ENCODE data around the gene NODAL.
"Not testable (repeated sequence)": the region's sequence is repeated elsewhere in the genome, so short reads cannot be mapped to it uniquely, and the experiment has no call there.

NODAL gene

GRCh38 chr10:70441161-70441894, at the start of gene NODAL:
NODAL (minus strand) TSS chr10:70441681; CDS start chr10:70441667, 14 bp downstream.
- no peak within 1 kb of the TSS for H3K27ac ChIP-seq
- DNase-seq (ENCODE audit: low read depth, low spot score) = no peak

- DNase-seq (ENCODE audit: low read depth, low spot score) = no peak
- H3K27ac ChIP-seq = no peak overlapping the region
Observed at GRCh38 chr10:70490142-70490541, 48.7 kb upstream of the NODAL start.

- no peak overlapping the region for H3K27ac ChIP-seq
- DNase-seq (ENCODE audit: low read depth, low spot score) = no peak
Observed at GRCh38 chr10:70487824-70488223, 46.3 kb upstream of the NODAL start.

- not testable (repeated sequence) for DNase-seq (ENCODE audit: low read depth, low spot score); H3K27ac ChIP-seq
Observed at GRCh38 chr10:70483872-70484271, 42.4 kb upstream of the NODAL start.

- no peak overlapping the region for H3K27ac ChIP-seq
- DNase-seq (ENCODE audit: low read depth, low spot score) = no peak
Observed at GRCh38 chr10:70482982-70483760, 41.7 kb upstream of the NODAL start.

GRCh38 chr10:70481831-70482530, 40.5 kb upstream of the NODAL start:
- no peak for DNase-seq (ENCODE audit: low read depth, low spot score)
- no peak overlapping the region for H3K27ac ChIP-seq

GRCh38 chr10:70481105-70481504, 39.6 kb upstream of the NODAL start:
- H3K27ac ChIP-seq = no peak overlapping the region
- DNase-seq (ENCODE audit: low read depth, low spot score) = no peak

- no peak overlapping the region for H3K27ac ChIP-seq
- no peak for DNase-seq (ENCODE audit: low read depth, low spot score)
Observed at GRCh38 chr10:70480239-70480861, 38.9 kb upstream of the NODAL start.

GRCh38 chr10:70479626-70480238, 38.3 kb upstream of the NODAL start:
- H3K27ac ChIP-seq = no peak overlapping the region
- DNase-seq (ENCODE audit: low read depth, low spot score) = no peak

- no peak for DNase-seq (ENCODE audit: low read depth, low spot score)
- H3K27ac ChIP-seq = no peak overlapping the region
Observed at GRCh38 chr10:70479165-70479581, 37.7 kb upstream of the NODAL start.

GRCh38 chr10:70478191-70479164, 37.0 kb upstream of the NODAL start, which contains the start of gene PALD1:
PALD1 (plus strand) TSS chr10:70478767; CDS start chr10:70525952, 47,185 bp downstream.
- no peak for DNase-seq (ENCODE audit: low read depth, low spot score)
- H3K27ac ChIP-seq = no peak within 1 kb of the TSS

GRCh38 chr10:70477661-70478162, 36.2 kb upstream of the NODAL start:
- DNase-seq (ENCODE audit: low read depth, low spot score) = peak; percentile 60

GRCh38 chr10:70476249-70477035, 35.0 kb upstream of the NODAL start:
- no peak for DNase-seq (ENCODE audit: low read depth, low spot score)
- H3K27ac ChIP-seq = no peak overlapping the region

More at GRCh38 chr10:70477661-70478162, 36.2 kb upstream of the NODAL start:
- H3K27ac ChIP-seq = no peak overlapping the region

GRCh38 chr10:70475661-70476060, 34.2 kb upstream of the NODAL start:
- peak overlapping the region; percentile 21 for H3K27ac ChIP-seq
- peak; percentile 87 for DNase-seq (ENCODE audit: low read depth, low spot score)

GRCh38 chr10:70474780-70475179, 33.3 kb upstream of the NODAL start:
- no peak for DNase-seq (ENCODE audit: low read depth, low spot score)
- peak overlapping the region; percentile 21 for H3K27ac ChIP-seq

GRCh38 chr10:70472799-70473454, 31.4 kb upstream of the NODAL start:
- no peak for DNase-seq (ENCODE audit: low read depth, low spot score)
- H3K27ac ChIP-seq = no peak overlapping the region

- no peak overlapping the region for H3K27ac ChIP-seq
- DNase-seq (ENCODE audit: low read depth, low spot score) = no peak
Observed at GRCh38 chr10:70466951-70467350, 25.5 kb upstream of the NODAL start.

Measured in epithelial cell of prostate (primary cell).